Stimulated activated CD4-positive, alpha-beta T cell treated with anti-CD3 and anti-CD28 coated beads, Interleukin-1b, Interleukin-23, amount 100 ng/mL, for 48 hours (primary cell): Measurements from ENCODE around the gene ANKRD9.
"Not testable (repeated sequence)": the region's sequence is repeated elsewhere in the genome, so short reads cannot be mapped to it uniquely, and the experiment has no call there.

Experiments used
- DNase-seq: peaks from one replicate; pipeline ENCODE4 v3.0.0-alpha.2; 2020

Gene ANKRD9

DNA sequence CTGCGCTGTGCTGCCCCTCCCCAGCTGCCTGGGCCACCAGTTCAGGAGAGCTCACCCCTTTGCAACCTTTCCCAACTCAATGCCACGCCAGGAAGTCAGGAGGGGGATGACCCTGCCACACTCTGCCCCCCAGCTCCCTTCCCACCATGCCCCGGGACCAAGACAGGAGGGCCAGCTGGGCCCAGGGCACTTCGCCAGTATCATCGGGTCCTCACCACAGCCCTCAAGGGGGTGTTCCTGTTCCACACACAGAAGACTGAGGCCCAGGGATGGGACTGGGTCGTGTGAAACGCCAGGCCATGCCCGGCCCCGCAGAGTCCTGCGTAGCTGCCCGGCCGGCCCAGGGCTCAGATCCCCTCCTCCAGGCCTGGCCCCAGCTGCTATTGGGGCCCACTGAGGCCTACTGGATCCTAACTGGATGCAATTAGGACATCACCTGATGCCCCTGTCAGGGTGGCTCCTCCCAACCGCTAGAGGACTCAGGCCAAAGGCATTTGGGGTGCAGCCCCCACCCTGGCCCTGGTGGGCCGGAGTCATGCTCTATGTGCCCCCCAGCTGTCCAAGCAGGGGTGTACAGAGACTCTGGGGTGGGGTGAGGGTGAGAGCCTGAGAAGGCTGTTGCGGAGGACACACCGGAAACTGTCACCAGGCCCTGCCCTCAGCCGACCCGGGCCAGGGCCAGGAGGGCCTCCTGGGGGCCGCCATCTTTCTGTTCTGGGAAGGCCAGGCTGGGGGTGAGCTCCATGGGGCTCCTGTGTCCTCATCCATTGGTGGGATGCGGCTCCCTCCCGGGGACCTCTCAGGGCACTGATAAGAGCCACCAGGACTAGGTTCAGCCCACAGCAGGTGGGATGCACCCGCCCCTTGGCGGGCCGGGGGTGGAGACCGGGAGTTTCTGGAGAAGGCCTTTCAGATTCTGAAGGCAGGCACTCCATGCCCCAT is 29.3 kb upstream of the ANKRD9 start:
- DNase-seq = no peak

GRCh38 chr14:102537981-102538601 is 28.5 kb upstream of the ANKRD9 start:
- DNase-seq = no peak

DNA sequence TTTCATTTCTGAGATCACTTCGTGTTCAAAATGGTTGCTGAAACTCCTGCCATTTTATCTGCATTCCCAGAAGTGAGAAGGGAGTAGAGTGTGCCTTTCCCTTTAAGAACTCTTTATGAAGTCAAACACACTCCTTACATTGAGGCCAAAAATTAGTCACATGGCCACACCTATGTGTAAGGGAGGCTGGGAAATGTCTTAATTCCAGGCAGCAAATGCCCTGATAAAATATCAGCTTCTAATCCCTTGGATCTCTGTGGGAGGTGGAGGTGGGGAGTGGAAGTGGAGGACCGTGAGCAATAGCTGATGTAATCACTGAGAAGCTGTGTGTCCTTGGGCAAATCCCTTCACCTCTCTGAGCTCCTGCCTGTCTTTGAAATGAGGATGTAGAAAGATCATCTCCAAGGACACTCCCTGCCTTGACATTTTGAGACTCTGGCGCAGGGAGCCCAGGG is 22.7 kb upstream of the ANKRD9 start:
- no peak for DNase-seq

DNA sequence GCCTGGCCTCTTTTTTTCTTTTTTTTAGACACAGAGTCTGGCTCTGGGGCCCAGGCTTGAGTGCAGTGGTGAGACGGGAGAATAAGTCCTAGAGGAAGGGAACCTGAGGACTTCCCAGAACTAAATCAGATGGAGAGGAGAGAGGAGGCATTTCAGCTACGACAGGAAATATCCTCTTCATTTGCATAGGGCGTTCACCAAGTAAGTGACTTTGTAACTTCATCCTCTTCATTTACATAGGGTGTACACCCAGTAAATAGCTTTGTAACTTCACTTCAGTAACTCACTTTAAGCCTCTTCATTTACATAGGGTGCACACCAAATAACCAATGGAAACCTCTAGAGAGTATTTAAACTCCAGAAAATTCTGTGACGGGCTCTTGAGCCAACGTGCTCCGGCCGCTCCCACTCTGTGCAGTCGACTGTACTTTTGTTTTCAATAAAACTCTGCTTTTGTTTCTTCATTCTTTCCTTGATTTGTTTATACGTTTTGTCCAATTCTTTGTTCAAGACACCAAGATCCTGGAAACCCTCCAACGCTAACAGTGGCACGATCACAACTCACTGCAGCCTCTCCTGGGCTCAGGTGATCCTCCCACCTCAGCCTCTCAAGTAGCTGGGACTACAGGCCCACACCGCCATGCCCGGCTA is 21.4 kb upstream of the ANKRD9 start:
- DNase-seq = no peak

DNA sequence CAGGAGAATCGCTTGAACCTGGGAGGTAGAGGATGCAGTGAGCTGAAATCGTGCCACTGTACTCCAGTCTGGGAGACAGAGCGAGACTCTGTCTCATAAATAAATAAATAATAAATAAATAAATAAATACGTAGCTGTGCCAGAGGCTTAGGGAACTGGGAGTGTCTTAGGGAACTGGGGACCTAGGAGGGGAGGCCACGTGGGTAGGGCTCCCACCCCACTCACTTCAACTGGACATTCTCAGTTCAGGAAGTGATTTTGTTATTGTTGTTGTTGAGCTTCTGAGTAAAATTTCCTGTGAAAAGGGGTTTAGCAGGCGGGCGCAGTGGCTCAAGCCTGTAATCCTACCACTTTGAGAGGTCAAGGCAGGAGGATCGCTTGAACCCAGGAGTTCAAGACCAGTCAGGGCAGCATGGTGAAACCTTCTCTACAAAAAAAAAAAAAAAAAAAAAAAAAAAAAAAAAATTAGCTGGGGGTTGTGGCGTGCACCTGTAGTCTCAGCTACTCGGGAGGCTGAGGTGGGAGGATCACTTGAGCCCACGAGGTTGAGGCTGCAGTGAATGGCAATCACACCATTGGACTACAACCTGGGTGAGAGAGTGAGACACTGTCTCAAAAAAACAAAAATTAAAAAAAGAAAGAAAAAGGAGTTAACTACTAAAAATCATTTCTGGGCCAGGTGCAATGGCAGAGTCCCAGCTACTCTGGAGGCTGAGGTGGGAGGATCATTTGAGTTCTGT is 19.0 kb upstream of the ANKRD9 start:
- DNase-seq = no peak

DNA sequence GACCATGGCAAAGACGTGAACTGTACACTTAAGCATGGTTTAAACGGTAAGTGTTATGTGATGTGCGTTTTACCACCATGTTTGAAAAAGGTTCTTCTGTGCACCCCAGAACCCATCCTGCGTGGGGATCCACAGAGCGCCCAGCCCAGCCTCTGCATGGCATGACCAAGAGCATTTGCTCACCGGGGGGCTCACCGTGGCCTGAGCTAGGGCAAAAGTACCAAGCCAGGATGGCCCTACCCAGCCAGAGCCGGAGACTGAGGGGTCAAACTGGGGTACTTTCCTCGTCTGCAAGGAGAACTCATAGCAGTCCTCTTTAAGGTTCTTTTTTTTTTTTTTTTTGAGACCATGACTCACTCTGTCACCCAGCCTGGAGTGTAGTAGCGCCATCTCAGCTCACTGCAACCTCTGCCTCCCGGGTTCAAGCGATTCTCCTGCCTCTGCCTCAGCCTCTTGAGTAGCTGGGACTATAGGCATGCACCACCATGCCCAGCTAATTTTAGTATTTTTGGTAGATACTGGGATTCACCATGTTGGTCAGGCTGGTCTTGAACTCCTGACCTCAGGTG is 16.4 kb upstream of the ANKRD9 start:
- DNase-seq = no peak

DNA sequence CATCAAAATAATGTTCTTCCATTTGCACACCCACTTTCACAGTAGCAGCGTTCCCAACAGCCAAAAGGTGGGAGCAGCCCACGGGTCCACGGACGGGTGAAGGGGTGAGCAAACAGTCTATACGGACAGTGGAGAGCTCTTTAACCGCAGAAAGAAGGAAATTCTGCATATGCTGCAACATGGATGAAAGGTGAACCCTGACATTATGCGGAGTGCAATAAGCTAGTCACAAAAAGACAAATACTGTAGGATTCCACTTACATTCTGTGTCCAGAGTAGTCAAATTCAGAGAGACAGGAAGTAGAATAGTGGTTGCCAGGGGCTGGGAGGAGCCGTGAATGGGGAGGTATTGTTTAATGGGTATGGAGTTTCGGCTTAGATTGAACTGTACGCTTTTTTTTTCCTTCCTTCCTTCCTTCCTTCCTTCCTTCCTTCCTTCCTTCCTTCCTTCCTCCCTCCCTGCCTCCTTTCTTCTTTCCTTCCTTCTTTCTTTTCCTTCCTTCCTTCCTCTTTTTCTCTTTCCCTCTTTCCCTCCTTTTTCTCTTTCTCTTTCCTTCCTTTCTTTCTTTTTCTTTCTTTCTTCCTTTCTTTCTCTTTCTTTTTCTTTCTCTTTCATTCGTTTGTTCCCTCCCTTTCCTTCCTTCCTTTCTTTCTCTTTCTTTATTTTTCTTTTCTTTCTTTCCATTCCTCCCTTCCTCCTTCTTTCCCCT is 15.8 kb upstream of the ANKRD9 start:
- no peak for DNase-seq

DNA sequence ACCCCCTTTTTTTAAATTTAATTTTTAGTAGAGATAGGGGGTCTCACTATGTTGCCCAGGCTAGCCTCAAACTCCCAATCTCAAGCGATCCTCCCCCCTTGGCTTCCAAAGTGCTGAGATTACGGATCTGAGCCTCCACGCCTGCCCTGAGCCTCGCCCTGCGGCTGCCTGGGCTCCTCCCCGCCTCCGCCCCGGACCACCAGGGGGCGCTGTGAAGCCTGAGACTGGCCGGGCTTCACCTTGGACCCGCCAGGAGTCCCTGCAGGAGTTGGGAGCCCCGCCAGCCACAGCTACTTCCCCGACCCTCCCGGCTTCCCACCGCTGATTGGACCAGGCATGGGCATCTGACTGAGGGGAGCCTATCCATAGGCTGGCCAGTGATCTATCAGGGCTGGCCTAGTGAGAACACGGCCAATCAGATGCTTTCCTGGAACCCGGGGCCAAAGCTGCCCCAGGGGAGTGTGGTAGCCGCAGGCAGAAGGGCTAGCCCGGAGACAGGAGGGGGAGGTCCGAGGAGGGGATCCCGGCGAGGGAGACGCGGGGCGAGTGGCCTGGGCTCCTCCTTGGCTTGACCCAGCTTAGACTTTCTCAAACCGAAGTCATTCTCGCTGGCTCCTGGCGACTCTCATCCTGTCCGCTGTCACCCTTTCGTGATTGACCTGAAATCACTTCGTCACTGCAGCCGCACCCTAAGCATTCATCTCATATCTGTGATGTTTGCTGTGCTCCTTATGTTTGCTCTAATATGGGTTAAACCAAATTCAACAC is 15.1 kb upstream of the ANKRD9 start:
- peak; percentile 97 for DNase-seq

DNA sequence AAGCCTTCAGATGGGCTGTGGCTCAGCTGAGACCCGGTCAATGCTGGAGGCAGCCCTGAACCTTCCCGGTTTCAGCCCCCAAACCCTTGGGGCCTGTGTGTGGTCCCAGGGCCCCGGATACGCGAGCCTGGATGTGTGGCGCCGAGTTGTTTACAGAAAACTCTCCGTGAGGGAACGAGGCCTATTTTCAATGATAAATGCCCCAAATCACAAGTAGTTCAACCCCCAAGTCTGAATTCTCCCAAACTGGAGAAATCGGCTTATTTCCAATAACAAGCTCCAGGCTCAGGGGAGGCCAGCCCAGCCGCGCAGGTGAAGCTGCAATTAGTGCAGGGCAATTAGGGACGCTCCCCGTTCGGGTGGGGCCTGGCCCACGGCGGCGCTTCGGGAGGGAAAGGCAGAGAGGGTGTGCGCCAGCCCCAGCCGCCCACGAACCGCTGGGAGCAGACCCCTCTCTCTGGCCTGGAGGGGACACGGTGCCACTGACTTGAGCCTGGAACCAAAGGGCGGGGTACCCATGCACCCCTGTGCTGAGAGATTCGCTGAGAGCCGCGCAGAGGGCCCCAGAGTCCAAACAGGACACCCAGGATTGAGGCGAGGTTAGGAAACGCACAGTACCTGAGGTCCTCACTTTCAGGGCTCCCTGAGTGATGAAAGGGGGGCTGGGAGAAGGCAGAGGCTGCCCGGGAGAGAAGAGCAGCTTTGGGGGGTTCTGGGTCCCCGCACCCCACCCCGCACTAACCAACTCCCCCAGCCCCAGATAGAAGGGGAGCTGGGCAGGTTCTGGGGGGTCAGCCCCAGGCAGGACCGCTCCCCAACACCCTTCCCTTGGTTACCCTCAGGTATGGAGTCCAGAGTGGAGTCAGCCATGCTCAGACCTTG is 14.2 kb upstream of the ANKRD9 start:
- no peak for DNase-seq

GRCh38 chr14:102523200-102523568 is 13.6 kb upstream of the ANKRD9 start:
- no peak for DNase-seq

DNA sequence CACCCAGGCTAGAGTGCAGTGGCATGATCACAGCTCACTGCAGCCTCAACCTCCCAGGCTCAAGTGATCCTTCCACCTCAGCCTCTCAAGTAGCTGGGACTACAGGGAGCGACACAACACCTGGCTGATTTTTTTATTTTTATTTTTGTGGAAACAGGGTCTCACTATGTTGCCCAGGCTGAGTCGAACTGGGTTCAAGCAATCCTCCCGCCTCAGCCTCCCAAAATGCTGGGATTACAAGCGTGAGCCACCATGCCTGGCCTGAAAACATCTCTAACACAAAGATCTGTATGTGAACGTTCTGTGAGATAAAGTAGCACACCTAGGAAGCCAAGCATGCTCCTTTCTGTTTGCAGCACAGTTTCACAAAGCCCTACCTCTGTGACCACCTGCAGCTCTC is 10.1 kb upstream of the ANKRD9 start:
- not testable (repeated sequence) for DNase-seq

DNA sequence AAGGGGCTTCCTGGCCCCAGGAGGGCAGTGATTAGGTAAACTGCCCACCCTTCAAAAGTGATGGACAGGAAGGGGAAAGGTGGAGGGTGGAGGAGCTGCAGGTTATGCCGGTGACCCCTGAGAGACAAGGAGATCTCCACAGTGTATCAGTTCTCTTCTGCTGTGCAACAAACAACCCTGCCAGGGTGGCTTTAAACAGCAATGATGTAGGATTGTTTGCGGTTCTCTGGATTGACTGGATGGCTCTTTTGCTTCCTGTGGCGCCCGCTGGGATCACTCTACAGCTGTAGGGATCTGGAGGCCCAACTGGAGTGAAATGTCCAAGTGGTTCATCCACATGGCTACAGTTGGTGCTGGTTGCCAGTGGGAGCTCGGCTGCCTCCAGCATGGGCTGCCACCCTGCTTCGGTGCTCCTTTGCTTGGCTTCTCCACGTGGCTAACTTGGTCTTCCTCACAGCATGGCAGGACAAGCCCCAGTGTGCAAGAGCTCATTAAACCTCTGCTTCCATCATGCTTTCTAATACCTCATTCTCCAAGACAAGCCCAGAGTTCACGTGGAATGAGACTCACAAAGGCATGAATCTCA is 8.6 kb upstream of the ANKRD9 start:
- DNase-seq = no peak

GRCh38 chr14:102517392-102518062 is 8.0 kb upstream of the ANKRD9 start:
- DNase-seq = no peak

- DNase-seq = peak; percentile 40
Measured at GRCh38 chr14:102516531-102517391, 7.2 kb upstream of the ANKRD9 start.

DNA sequence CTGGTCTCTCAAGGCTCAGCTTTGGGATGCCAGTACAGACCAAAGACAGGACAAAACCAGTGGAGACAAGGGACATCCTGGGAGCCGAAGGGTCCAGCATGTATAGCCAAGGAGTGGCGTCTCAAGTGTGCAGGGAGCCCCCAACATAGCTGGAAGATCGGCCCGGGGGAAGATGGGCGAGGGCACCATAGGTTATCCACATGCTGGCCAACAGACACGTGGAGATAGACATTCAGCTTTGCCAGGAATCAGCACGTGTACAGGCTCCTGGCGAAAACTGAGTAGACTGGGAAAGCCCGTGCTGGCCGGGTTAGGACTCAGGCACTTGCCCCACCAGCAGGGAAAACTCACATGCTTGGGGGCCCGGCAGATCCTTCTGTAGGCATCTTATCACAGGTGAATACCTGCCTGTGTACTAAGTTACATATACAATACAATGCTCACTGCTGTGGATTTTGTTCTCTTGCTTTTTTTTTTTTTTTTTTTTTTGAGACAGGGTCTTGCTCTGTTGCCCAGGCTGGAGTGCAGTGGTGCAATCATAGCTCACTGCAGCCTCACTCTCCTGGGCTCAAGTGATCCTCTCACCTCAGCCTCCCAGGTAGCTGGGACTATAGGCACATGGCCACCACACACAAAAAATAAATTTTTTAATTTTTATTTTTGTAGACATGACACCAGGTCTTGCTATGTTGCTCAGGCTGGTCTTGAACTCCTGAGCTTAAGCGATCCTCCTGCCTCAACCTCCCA is 5.6 kb upstream of the ANKRD9 start:
- DNase-seq = no peak

GRCh38 chr14:102513899-102514772 is 4.6 kb upstream of the ANKRD9 start:
- no peak for DNase-seq
